ENCODE results near the gene TEX36. TPM values are rescaled to one million over a fixed set of nuclear protein-coding genes. Genes with fewer than 3 reads are reported as not detected.

Gene TEX36
- total RNA-seq, 2 donors from 2014 or later: not detected

- no peaks in the 10 kb centered on the region for H3K4me1 ChIP-seq
- no peak overlapping the region for H3K4me3 ChIP-seq
- no peaks in the 10 kb centered on the region for H3K27me3 ChIP-seq
- no peak for TF ChIP-seq POLR2A (IDR thresholded peaks at IDR 0.05)
- intact Hi-C loops (cut with DNase I): no loop called here
- ATAC-seq: no peak
- WGBS, 2 donors: 53 to 55% methylated on average over 2 of the region's 2 CpGs
- DNase-seq: no peak
- H3K36me3 ChIP-seq (replicated peaks in 1 of 2; ENCODE audit: insufficient read depth in 1 of 2, low read depth in 2 of 2): no peaks in the 10 kb centered on the region
- no peak overlapping the region for H3K27ac ChIP-seq
- H3K9me3 ChIP-seq: no peaks in the 10 kb centered on the region
Observed at GRCh38 chr10:125611216-125611615, 71.7 kb downstream of the TEX36 start.

- H3K27me3 ChIP-seq: no peaks in the 10 kb centered on the region
- 69 to 72% methylated on average over 4 of the region's 4 CpGs for WGBS, 2 donors
- intact Hi-C loops (cut with DNase I): no loop called here
- DNase-seq: no peak
- TF ChIP-seq CTCF (IDR thresholded peaks at IDR 0.05) (no peak), POLR2A (IDR thresholded peaks at IDR 0.05) (no peak)
- ATAC-seq: no peak
- no peak overlapping the region for H3K4me3 ChIP-seq
- no peaks in the 10 kb centered on the region for H3K4me1 ChIP-seq
- no peaks in the 10 kb centered on the region for H3K36me3 ChIP-seq (replicated peaks in 1 of 2; ENCODE audit: insufficient read depth in 1 of 2, low read depth in 2 of 2)
- no peak overlapping the region for H3K27ac ChIP-seq
- no peaks in the 10 kb centered on the region for H3K9me3 ChIP-seq
Observed at GRCh38 chr10:125609859-125610258, 73.1 kb downstream of the TEX36 start.

GRCh38 chr10:125608474-125608873 is 74.5 kb downstream of the TEX36 start:
- H3K27me3 ChIP-seq: no peaks in the 10 kb centered on the region
- H3K27ac ChIP-seq: no peak overlapping the region
- WGBS, 2 donors: 73 to 84% methylated on average over 8 of the region's 8 CpGs
- DNase-seq: no peak
- no peaks in the 10 kb centered on the region for H3K36me3 ChIP-seq (replicated peaks in 1 of 2; ENCODE audit: insufficient read depth in 1 of 2, low read depth in 2 of 2)
- no peak for ATAC-seq
- H3K9me3 ChIP-seq: no peaks in the 10 kb centered on the region
- H3K4me1 ChIP-seq: no peaks in the 10 kb centered on the region
- H3K4me3 ChIP-seq: no peak overlapping the region
- TF ChIP-seq POLR2A (IDR thresholded peaks at IDR 0.05): no peak
- TF ChIP-seq CTCF (IDR thresholded peaks at IDR 0.05): no peak
- intact Hi-C loops (cut with DNase I): no loop called here

GRCh38 chr10:125607689-125608290 is 75.2 kb downstream of the TEX36 start:
- Histone ChIP-seq H3K9me3 (no peaks in the 10 kb centered on the region), H3K36me3 (replicated peaks in 1 of 2; ENCODE audit: insufficient read depth in 1 of 2, low read depth in 2 of 2) (no peaks in the 10 kb centered on the region), H3K4me1 (no peaks in the 10 kb centered on the region), H3K27me3 (no peaks in the 10 kb centered on the region), H3K27ac (no peak overlapping the region), H3K4me3 (no peak overlapping the region)
- DNase-seq (no peak), ATAC-seq (no peak)
- TF ChIP-seq POLR2A (IDR thresholded peaks at IDR 0.05) (no peak), CTCF (IDR thresholded peaks at IDR 0.05) (no peak)
- intact Hi-C loops (cut with DNase I): no loop called here
- WGBS, 2 donors: 80 to 81% methylated on average over 7 of the region's 7 CpGs

- Histone ChIP-seq H3K4me3 (no peak overlapping the region), H3K27me3 (no peaks in the 10 kb centered on the region), H3K36me3 (replicated peaks in 1 of 2; ENCODE audit: insufficient read depth in 1 of 2, low read depth in 2 of 2) (no peaks in the 10 kb centered on the region), H3K9me3 (no peaks in the 10 kb centered on the region), H3K4me1 (no peaks in the 10 kb centered on the region), H3K27ac (no peak overlapping the region)
- intact Hi-C loops (cut with DNase I): no loop called here
- 62 to 67% methylated on average over 9 of the region's 9 CpGs for WGBS, 2 donors
- no peak for ATAC-seq
- no peak for DNase-seq
- TF ChIP-seq POLR2A (IDR thresholded peaks at IDR 0.05) (no peak), CTCF (IDR thresholded peaks at IDR 0.05) (no peak)
Observed at GRCh38 chr10:125606414-125607010, 76.5 kb downstream of the TEX36 start.

Other genes with a start within 250 kb of the TEX36 start
- 10 to 100 TPM; 22.4 to 29.8 TPM for gene EDRF1, start 36.5 kb upstream of the TEX36 start, total RNA-seq
- not detected for gene MMP21, start 92.7 kb upstream of the TEX36 start, total RNA-seq
- 10 to 100 TPM; 15.8 to 31.4 TPM for gene UROS, start 140.1 kb upstream of the TEX36 start, total RNA-seq
- 10 to 100 TPM; 16.2 to 31.4 TPM for gene BCCIP, start 140.4 kb upstream of the TEX36 start, total RNA-seq
- 10 to 100 TPM; 25.2 to 35.6 TPM for gene DHX32, start 198.1 kb upstream of the TEX36 start, total RNA-seq
- 1 to 10 TPM; 1.0 to 7.3 TPM for gene FANK1, start 213.4 kb upstream of the TEX36 start, total RNA-seq

All from body of pancreas (tissue), 4 donors.